Activated CD4-positive, CD25-positive, alpha-beta regulatory T cell treated with anti-CD3 and anti-CD28 coated beads, Interleukin-2, amount 50 U/mL, for 72 hours (primary cell): Measurements from ENCODE around the gene CLEC1B.
"Not testable (repeated sequence)": the region's sequence is repeated elsewhere in the genome, so short reads cannot be mapped to it uniquely, and the experiment has no call there.

Source experiments
- DNase-seq: peaks from one replicate; pipeline ENCODE4 v3.0.0; 2021

CLEC1B gene

GRCh38 chr12:9999016-9999415, at the start of gene CLEC1B:
Gene CLEC1B, minus strand, starts transcription at chr12:9999121. Its CDS starts 21 bp downstream, at chr12:9999100.
- DNase-seq: no peak

GRCh38 chr12:10048526-10048925, 49.6 kb upstream of the CLEC1B start:
- no peak for DNase-seq

- DNase-seq: no peak
Measured at GRCh38 chr12:10042167-10042566, 43.2 kb upstream of the CLEC1B start.

- no peak for DNase-seq
Measured at GRCh38 chr12:10033783-10034545, 35.0 kb upstream of the CLEC1B start.

GRCh38 chr12:10031771-10032175, 32.9 kb upstream of the CLEC1B start:
- DNase-seq: no peak

GRCh38 chr12:10031321-10031720, 32.4 kb upstream of the CLEC1B start:
- no peak for DNase-seq

GRCh38 chr12:10030446-10030845, 31.5 kb upstream of the CLEC1B start, which contains the start of gene CLEC9A:
Gene CLEC9A, plus strand, starts transcription at chr12:10030682. Its CDS starts 22,006 bp downstream, at chr12:10052688.
- no peak for DNase-seq

- no peak for DNase-seq
Measured at GRCh38 chr12:10027721-10028120, 28.8 kb upstream of the CLEC1B start.

GRCh38 chr12:10027311-10027710, 28.4 kb upstream of the CLEC1B start:
- DNase-seq: no peak

GRCh38 chr12:10026666-10027065, 27.7 kb upstream of the CLEC1B start:
- not testable (repeated sequence) for DNase-seq

GRCh38 chr12:10025236-10025635, 26.3 kb upstream of the CLEC1B start:
- DNase-seq: no peak

- no peak for DNase-seq
Measured at GRCh38 chr12:10021342-10021741, 22.4 kb upstream of the CLEC1B start.

- no peak for DNase-seq
Measured at GRCh38 chr12:10018386-10018785, 19.5 kb upstream of the CLEC1B start.

- DNase-seq: no peak
Measured at GRCh38 chr12:10016881-10017280, 18.0 kb upstream of the CLEC1B start.

GRCh38 chr12:10015450-10015849, 16.5 kb upstream of the CLEC1B start:
- no peak for DNase-seq

GRCh38 chr12:10012630-10013330, 13.9 kb upstream of the CLEC1B start:
- DNase-seq: no peak

- DNase-seq: no peak
Measured at GRCh38 chr12:10001171-10001776, 2.4 kb upstream of the CLEC1B start.

GRCh38 chr12:9992296-9992695, 6.6 kb downstream of the CLEC1B start:
- DNase-seq: no peak

GRCh38 chr12:9991876-9992275, 7.0 kb downstream of the CLEC1B start:
- DNase-seq: no peak

GRCh38 chr12:9980126-9980525, 18.8 kb downstream of the CLEC1B start:
- no peak for DNase-seq

- DNase-seq: no peak
Measured at GRCh38 chr12:9977916-9978315, 21.0 kb downstream of the CLEC1B start.

GRCh38 chr12:9976626-9977025, 22.3 kb downstream of the CLEC1B start:
- not testable (repeated sequence) for DNase-seq

GRCh38 chr12:9975614-9976013, 23.3 kb downstream of the CLEC1B start:
- DNase-seq: no peak

GRCh38 chr12:9974731-9975130, 24.2 kb downstream of the CLEC1B start:
- not testable (repeated sequence) for DNase-seq
